WI38 (cell line): ENCODE results near the gene RNU5B-1.
A peak's percentile ranks its signal among the peaks of the same experiment; 100 is the strongest.

Experiments used
- H3K4me3 ChIP-seq: 2 replicates; pipeline ENCODE4 v1.5.1; 2011; ENCODE audit warnings: low read depth, mild to moderate bottlenecking, control low read depth, low read length
- TF ChIP-seq, protein P1 (sequence below): IDR thresholded peaks from 2 replicates; pipeline ENCODE4 v1.5.1; 2012; ENCODE audit warnings: low read depth, mild to moderate bottlenecking, control low read depth, low read length

The RNU5B-1 gene

DNA sequence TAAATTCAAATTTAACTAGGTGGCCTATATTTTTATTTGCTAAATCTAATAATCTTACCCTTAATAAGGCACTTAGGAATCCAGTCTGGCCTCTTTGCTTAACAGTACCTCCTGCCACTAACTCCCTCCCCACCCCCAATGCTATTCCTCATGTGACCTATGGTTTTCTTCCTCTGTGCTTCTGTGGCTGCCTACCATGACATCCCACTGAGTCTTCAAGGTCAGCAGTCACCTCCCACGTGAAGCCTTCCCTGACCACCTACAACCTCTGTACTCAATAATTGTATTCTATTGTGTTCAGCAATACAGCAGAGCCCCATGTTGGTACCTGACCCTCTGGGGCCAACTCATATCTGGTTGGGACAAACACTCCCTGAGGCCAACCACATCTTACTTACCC is 27.5 kb upstream of the RNU5B-1 start:
- TF ChIP-seq, protein P1, sequence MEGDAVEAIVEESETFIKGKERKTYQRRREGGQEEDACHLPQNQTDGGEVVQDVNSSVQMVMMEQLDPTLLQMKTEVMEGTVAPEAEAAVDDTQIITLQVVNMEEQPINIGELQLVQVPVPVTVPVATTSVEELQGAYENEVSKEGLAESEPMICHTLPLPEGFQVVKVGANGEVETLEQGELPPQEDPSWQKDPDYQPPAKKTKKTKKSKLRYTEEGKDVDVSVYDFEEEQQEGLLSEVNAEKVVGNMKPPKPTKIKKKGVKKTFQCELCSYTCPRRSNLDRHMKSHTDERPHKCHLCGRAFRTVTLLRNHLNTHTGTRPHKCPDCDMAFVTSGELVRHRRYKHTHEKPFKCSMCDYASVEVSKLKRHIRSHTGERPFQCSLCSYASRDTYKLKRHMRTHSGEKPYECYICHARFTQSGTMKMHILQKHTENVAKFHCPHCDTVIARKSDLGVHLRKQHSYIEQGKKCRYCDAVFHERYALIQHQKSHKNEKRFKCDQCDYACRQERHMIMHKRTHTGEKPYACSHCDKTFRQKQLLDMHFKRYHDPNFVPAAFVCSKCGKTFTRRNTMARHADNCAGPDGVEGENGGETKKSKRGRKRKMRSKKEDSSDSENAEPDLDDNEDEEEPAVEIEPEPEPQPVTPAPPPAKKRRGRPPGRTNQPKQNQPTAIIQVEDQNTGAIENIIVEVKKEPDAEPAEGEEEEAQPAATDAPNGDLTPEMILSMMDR, result no peak
- no peak overlapping the region for H3K4me3 ChIP-seq

DNA sequence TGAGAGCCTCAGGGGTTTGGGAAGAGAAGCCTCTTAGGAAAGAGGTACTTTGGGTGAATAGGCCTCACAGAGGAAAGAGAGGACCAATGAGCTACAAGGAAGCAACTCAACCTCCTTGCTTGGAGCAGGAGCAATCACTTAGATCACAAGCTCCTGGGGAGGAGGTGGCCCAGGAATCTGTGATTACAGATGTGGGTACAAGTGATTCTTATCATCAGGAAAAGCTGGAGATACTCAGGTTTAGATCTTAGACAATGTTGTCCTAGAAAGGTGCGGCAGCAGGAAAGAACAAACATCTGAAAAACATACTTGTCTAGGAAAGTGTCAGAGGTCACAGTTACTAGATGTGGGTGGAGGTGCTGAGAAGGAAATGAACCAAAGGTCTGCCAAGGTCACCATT is 26.0 kb upstream of the RNU5B-1 start:
- TF ChIP-seq, protein P1, result no peak

DNA sequence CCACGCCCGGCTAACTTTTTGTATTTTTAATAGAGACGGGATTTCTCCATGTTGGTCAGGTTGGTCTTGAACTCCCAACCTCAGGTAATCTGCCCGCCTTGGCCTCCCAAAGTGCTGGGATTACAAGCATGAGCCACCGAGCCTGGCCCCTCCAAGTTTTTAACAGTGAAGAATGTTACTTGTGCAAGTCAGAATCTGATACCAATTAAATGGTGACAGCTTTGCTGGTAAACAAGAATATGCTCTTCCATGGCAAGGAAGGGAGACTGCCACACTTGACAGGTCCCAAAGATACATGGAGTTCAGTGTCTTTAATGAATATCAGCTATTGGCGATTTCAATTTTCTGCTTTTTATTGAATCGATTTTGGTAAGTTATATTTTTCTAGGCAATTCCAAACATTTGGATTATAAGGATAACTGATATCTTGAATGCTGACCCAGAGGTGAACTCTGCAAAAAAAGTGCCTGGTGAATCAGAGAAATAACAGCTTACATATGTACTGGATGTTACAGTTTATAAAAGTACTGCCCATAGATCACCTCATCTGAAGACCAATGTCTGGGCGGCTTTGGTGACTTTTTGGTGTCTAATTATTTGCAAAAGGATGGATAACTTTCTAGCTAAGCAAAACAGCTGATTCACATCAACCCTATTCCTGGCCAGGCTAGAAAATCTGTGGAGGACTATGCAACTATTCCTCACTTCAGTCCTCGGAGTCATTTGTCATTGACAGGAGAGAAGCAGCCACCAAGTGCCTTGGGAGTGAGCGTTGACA is 19.0 kb upstream of the RNU5B-1 start:
- TF ChIP-seq, protein P1, result no peak
- H3K4me3 ChIP-seq, result peak overlapping the region; percentile 63

More for the DNA sequence above, 26.0 kb upstream of the RNU5B-1 start:
- H3K4me3 ChIP-seq, result no peak overlapping the region

DNA sequence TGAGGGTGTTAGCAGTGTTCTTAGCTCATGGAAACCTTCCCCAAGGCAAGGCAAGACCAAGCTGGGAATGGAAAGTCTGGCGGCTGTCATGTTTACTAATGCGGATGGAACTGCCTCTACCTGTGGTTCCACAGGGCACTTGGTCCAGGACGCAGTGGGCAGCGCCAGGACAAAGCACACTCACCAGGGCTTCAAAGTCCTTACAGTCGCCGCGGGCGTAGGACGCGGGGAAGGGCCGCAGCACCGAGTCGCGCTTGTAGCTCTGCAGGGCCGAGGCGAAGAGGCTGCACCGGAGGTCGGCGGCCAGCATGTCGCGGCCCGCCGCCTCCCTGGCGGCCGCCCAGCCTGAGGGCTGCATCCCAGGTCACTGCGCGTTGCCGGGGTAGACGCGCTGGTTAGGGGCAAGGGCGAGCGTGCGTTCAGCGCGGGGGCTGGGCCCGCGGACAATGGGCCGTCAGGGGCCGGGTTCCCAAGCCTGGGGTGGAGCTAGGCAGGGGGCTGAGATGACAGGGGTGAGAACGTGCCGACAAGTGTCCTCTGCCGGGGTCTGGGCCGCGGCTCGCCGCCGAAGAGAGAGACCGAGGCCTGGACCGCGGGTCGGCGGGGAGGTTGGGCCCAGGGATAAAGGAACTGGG is 18.3 kb upstream of the RNU5B-1 start:
- H3K4me3 ChIP-seq, result peak overlapping the region; percentile 63
- TF ChIP-seq, protein P1, result no peak

DNA sequence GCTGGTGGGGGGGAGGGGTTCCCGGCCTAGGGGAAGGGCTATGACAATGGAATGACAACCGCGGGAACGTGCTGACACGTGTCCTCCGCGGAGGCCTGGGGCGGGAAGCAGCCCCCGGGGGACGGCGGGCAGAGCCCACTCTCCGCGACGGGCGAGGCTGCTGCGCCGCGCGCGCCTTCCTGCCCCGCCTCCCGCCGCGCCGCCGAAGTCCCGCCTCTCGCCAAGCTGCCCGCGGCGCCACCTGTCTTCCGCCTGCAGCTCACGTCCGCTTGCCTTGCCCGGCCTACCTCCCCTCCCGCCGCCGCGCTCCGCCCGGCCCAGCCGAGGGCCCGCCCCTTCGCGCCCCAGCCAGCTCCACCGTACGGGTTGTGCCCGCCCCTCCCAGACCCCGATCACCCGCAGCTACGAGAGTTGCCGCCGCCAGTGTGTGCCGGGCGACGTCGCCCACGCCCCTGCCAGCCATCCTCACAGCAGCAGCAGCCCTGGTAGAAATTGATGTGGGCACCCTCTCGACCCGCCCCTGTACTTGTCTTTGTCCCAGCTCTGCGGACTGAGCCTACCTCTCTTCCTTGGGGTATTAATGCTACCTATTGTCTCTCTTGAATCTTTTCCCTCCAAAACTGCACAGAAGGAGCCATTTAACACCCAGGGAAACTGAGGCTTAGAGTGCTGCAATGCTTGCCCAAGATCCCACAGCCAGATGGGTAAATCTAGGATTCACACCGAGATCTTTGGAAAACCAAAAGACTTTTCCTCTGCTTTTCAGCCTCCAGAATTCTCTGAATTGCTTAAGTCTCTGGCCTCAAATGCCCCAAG is 17.6 kb upstream of the RNU5B-1 start, which contains the start of gene PARP16:
Gene PARP16 (minus strand): TSS at position 180 of the 816 bp plus-strand sequence. CDS start 457 bp downstream, outside the sequence.
- H3K4me3 ChIP-seq, result peak within 1 kb of the TSS; percentile 63
- TF ChIP-seq, protein P1, result 0 out of 2 replicates have a peak, but pooled peaks have one; percentile 3

DNA sequence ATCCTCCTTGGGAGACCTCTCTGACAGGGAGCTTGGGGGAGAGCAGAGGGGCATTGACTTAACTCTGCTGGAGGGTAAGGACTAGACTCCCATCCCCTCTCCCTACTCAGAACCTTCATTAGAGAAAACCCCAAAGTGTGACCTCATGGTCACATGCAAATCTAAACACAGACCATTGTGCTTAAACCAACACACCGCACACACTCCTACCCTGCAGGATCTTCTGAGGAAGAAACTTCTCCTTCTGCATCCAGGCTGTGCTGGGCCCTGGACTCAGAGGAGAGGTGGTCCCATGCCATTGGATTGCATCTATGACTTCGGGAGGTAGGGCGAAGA is 17.0 kb upstream of the RNU5B-1 start:
- TF ChIP-seq, protein P1, result no peak
- no peak overlapping the region for H3K4me3 ChIP-seq
